H9 (cell line): Measurements from ENCODE around the gene TAOK3. TPM values are rescaled to one million over a fixed set of nuclear protein-coding genes. Genes with fewer than 3 reads are reported as not detected.

Source experiments
- DNase-seq: peaks from one replicate; pipeline ENCODE4 v3.0.0-alpha.2; 2017
- H2AFZ ChIP-seq: one replicate; pipeline ENCODE4 v1.6.1; 2013; ENCODE audit warnings: mild to moderate bottlenecking, low read length, control low read depth, moderate library complexity
- H2AK5ac ChIP-seq: 2 replicates; pipeline ENCODE4 v1.6.1; 2013; ENCODE audit warnings: low read length, control low read depth, mixed read lengths; ENCODE audit not compliant: insufficient read length
- H2BK120ac ChIP-seq: one replicate; pipeline ENCODE4 v1.6.1; 2013; ENCODE audit warnings: low read depth, mild to moderate bottlenecking, low read length, control low read depth, inconsistent platforms; ENCODE audit not compliant: poor library complexity, severe bottlenecking
- H2BK12ac ChIP-seq: 2 replicates; pipeline ENCODE4 v1.6.1; 2013; ENCODE audit warnings: low read length, control low read depth, mixed read lengths, low read depth; ENCODE audit not compliant: insufficient read length
- H2BK15ac ChIP-seq: 2 replicates; pipeline ENCODE4 v1.6.1; 2013; ENCODE audit warnings: low read depth, low read length, control low read depth
- H2BK20ac ChIP-seq: one replicate; pipeline ENCODE4 v1.6.1; 2013; ENCODE audit warnings: low read depth, mild to moderate bottlenecking, low read length, control low read depth, inconsistent platforms; ENCODE audit not compliant: poor library complexity, severe bottlenecking
- H2BK5ac ChIP-seq: 2 replicates; pipeline ENCODE4 v1.6.1; 2013; ENCODE audit warnings: low read length, control low read depth, mixed read lengths; ENCODE audit not compliant: insufficient read length
- H3K14ac ChIP-seq: 2 replicates; pipeline ENCODE4 v1.6.1; 2013; ENCODE audit warnings: low read length, control low read depth; ENCODE audit not compliant: insufficient read depth
- H3K18ac ChIP-seq: 2 replicates; pipeline ENCODE4 v1.6.1; 2013; ENCODE audit warnings: low read depth, mild to moderate bottlenecking, mixed read lengths, low read length, control low read depth; ENCODE audit not compliant: insufficient read length
- H3K23ac ChIP-seq: 2 replicates; pipeline ENCODE4 v1.6.1; 2013; ENCODE audit warnings: low read length, control low read depth, mixed read lengths, low read depth; ENCODE audit not compliant: insufficient read length
- H3K23me2 ChIP-seq: 2 replicates; pipeline ENCODE4 v1.6.1; 2013; ENCODE audit warnings: low read depth, mild to moderate bottlenecking, mixed read lengths, low read length, control low read depth; ENCODE audit not compliant: insufficient read length, poor library complexity, severe bottlenecking
- H3K27ac ChIP-seq: 2 replicates; pipeline ENCODE4 v1.5.1; 2013; ENCODE audit warnings: low read length, control low read depth, mixed read lengths, low read depth; ENCODE audit not compliant: insufficient read length
- H3K27me3 ChIP-seq: 2 replicates; pipeline ENCODE4 v1.6.1; 2013; ENCODE audit warnings: low read length, control low read depth, inconsistent platforms; ENCODE audit not compliant: insufficient read depth
- H3K4ac ChIP-seq: 2 replicates; pipeline ENCODE4 v1.6.1; 2013; ENCODE audit warnings: low read depth, mild to moderate bottlenecking, control low read depth, inconsistent platforms, low read length, moderate library complexity
- H3K4me1 ChIP-seq: 2 replicates; pipeline ENCODE4 v1.6.1; 2013; ENCODE audit warnings: low read length, control low read depth, inconsistent platforms; ENCODE audit not compliant: insufficient read depth
- H3K4me2 ChIP-seq: 2 replicates; pipeline ENCODE4 v1.6.1; 2013; ENCODE audit warnings: low read length, control low read depth, mixed read lengths; ENCODE audit not compliant: insufficient read length, insufficient read depth
- H3K56ac ChIP-seq: 2 replicates; pipeline ENCODE4 v1.6.1; 2013; ENCODE audit warnings: low read depth, mild to moderate bottlenecking, mixed read lengths, low read length, control low read depth; ENCODE audit not compliant: insufficient read length
- H3K79me1 ChIP-seq: 2 replicates; pipeline ENCODE4 v1.6.1; 2013; ENCODE audit warnings: low read depth, mild to moderate bottlenecking, moderate library complexity, low read length, control low read depth, inconsistent platforms; ENCODE audit not compliant: insufficient read depth, poor library complexity, severe bottlenecking
- H3K79me2 ChIP-seq: 2 replicates; pipeline ENCODE4 v1.6.1; 2013; ENCODE audit warnings: low read length, control low read depth, inconsistent platforms; ENCODE audit not compliant: insufficient read depth
- H3K9ac ChIP-seq: 2 replicates; pipeline ENCODE4 v1.6.1; 2013; ENCODE audit warnings: low read length, control low read depth, mixed read lengths; ENCODE audit not compliant: insufficient read length; ENCODE audit errors: extremely low read depth
- H3K9me3 ChIP-seq: one replicate; pipeline ENCODE4 v1.6.1; 2013; ENCODE audit warnings: low read depth, low read length, inconsistent platforms; ENCODE audit not compliant: control insufficient read depth
- H3T11ph ChIP-seq: one replicate; pipeline ENCODE4 v1.6.1; 2013; ENCODE audit warnings: mild to moderate bottlenecking, low read length, control low read depth, inconsistent platforms
- H4K20me1 ChIP-seq: one replicate; pipeline ENCODE4 v1.6.1; 2013; ENCODE audit not compliant: control insufficient read depth, insufficient read length, insufficient read depth
- H4K5ac ChIP-seq: 2 replicates; pipeline ENCODE4 v1.6.1; 2013; ENCODE audit warnings: low read depth, mild to moderate bottlenecking, mixed read lengths, low read length, control low read depth; ENCODE audit not compliant: insufficient read length
- H4K8ac ChIP-seq: replicated peaks from 2 replicates; pipeline ENCODE4 v1.6.1; 2013; ENCODE audit warnings: low read length, control low read depth, mixed read lengths, low read depth; ENCODE audit not compliant: insufficient read length
- H4K91ac ChIP-seq: 2 replicates; pipeline ENCODE4 v1.6.1; 2013; ENCODE audit warnings: low read depth, mild to moderate bottlenecking, moderate library complexity, mixed read lengths, low read length, control low read depth; ENCODE audit not compliant: insufficient read length
- H3K27ac Mint-ChIP-seq, 3 experiments: 2 replicates in 2 of 3; 3 replicates in 1 of 3; pipeline ENCODE4 v1.8.0; 2020 to 2021; ENCODE audit warnings: mixed read lengths in 3 of 3, mild to moderate bottlenecking in 1 of 3, moderate library complexity in 1 of 3
- H3K27me3 Mint-ChIP-seq: 2 replicates; pipeline ENCODE4 v1.8.0; 2021; ENCODE audit warnings: low read depth, mild to moderate bottlenecking, moderate library complexity, mixed read lengths
- H3K36me3 Mint-ChIP-seq, 3 experiments: 2 replicates in 2 of 3; 3 replicates in 1 of 3; pipeline ENCODE4 v1.8.0; 2020 to 2021; ENCODE audit warnings: low read depth in 3 of 3, mixed read lengths in 3 of 3; ENCODE audit not compliant: insufficient read depth in 1 of 3
- H3K4me1 Mint-ChIP-seq, 2 experiments: 2 replicates each; pipeline ENCODE4 v1.8.0; 2020; ENCODE audit warnings: mixed read lengths in 2 of 2
- H3K4me3 Mint-ChIP-seq, 2 experiments: 2 replicates in 1 of 2; 3 replicates in 1 of 2; pipeline ENCODE4 v1.8.0; 2020 to 2021; ENCODE audit warnings: mild to moderate bottlenecking in 2 of 2, mixed read lengths in 2 of 2, moderate library complexity in 1 of 2
- H3K9me3 Mint-ChIP-seq, 2 experiments: 2 replicates in 1 of 2; 3 replicates in 1 of 2; pipeline ENCODE4 v1.8.0; 2020; ENCODE audit warnings: mild to moderate bottlenecking in 2 of 2, mixed read lengths in 2 of 2, moderate library complexity in 1 of 2
- WGBS: extraction: QIAGEN DNeasy Blood & Tissue Kit; methylation state at CpG from one replicate; pipeline ENCODE4 v1.1.7; 2013; ENCODE audit warnings: missing lambda C conversion rate, low lambda C conversion rate, mixed read lengths; ENCODE audit not compliant: insufficient read length; ENCODE audit errors: extremely low coverage; 5-methylcytosine and 5-hydroxymethylcytosine counted together
- long read RNA-seq: library from polyadenylated mRNA; unstranded; transcript quantifications from one replicate; pipeline ENCODE4 v2.0.0, GENCODE V29; 2020
- total RNA-seq: library from RNA; stranded (reverse); gene quantifications from 2 replicates; pipeline ENCODE4 v1.2.1, GENCODE V29; 2021
- TF ChIP-seq, protein P1 (sequence below): fragments of 200-600 bp; sonication (generic); conservative IDR thresholded peaks from 3 replicates; pipeline ENCODE4 v1.8.0; 2021; ENCODE audit warnings: antibody characterized with exemption, mild to moderate bottlenecking

Gene TAOK3
- total RNA-seq = 4.2 and 5.2 TPM in 2 replicates
- long read RNA-seq, full-length matches to known transcripts = 3 of 20 reads
- long read RNA-seq, partial matches to known transcripts = 15 of 20 reads
- long read RNA-seq, other reads (novel, unspliced or antisense) = 2 of 20 reads

DNA sequence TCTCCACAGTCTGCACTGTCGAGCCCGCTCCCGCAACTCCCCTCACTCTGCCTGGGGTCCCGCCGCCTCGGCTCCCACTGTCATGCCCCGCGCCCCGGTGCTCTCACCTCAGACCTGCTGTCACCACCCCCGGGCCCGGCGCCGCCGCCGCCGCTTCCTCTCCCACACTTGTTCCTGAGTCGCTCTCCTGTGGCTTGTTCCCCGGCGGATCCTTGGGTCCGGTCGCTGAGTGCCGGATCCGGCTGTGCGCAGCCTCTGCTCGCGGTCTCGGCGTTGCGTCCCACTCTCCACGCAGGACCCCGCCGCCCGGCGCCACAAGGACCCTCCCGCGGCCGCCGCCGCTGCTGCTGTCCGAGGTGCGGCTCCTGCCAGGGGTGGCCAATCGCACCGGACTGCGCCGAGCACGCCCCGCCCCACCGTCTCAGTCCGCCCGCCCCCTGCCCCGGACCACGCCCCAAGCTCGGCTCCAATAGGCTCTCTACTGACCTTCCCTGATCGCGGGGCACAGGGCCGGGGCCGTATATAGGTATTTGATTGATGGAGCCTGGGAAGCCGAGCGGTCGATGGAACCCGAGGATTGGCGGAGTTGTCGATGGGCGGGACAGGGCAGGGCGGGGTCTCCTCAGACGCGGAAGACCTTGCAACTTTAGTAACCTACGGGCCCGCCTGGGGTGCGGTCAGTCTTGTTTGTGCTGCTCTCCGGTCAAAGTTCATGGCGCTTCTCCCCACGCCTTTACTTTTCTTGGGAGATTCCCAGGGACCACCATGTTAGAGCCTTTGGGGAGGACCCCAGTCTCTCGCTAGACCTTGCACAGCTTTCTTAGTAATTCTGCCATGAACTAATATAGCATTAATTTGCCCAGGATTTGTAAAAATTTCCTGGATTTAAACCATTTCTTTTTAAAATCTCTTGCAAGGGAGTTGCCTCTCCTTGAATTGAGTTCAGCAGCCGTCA is at the start of gene TAOK3:
TSS of gene TAOK3 (minus strand) at position 367 of the 955 bp plus-strand sequence. CDS start 117,340 bp downstream, outside the sequence.
- TF ChIP-seq, protein P1, sequence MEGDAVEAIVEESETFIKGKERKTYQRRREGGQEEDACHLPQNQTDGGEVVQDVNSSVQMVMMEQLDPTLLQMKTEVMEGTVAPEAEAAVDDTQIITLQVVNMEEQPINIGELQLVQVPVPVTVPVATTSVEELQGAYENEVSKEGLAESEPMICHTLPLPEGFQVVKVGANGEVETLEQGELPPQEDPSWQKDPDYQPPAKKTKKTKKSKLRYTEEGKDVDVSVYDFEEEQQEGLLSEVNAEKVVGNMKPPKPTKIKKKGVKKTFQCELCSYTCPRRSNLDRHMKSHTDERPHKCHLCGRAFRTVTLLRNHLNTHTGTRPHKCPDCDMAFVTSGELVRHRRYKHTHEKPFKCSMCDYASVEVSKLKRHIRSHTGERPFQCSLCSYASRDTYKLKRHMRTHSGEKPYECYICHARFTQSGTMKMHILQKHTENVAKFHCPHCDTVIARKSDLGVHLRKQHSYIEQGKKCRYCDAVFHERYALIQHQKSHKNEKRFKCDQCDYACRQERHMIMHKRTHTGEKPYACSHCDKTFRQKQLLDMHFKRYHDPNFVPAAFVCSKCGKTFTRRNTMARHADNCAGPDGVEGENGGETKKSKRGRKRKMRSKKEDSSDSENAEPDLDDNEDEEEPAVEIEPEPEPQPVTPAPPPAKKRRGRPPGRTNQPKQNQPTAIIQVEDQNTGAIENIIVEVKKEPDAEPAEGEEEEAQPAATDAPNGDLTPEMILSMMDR = no peak
- H2BK120ac ChIP-seq = no peak within 1 kb of the TSS
- H3K4me2 ChIP-seq = peak within 1 kb of the TSS; percentile 58
- no peak within 1 kb of the TSS for H3K56ac ChIP-seq
- H3K4me1 ChIP-seq = peaks cover 3% of the 10 kb centered on the region; the same call in 1 of the 2 replicates
- no peak within 1 kb of the TSS for H4K8ac ChIP-seq
- no peaks in the 10 kb centered on the region for H4K20me1 ChIP-seq
- no peak within 1 kb of the TSS for H3T11ph ChIP-seq
- Mint-ChIP-seq H3K4me1 (peaks cover 35 to 38% of the 10 kb centered on the region in 2 experiments), H3K27ac (peak within 1 kb of the TSS; percentile 13 to 94 (median 91); a peak in 5 of 7 replicates), H3K27me3 (peaks cover 29% of the 10 kb centered on the region), H3K9me3 (no peaks in the 10 kb centered on the region), H3K36me3 (no peaks in the 10 kb centered on the region; a peak in 1 of 7 replicates), H3K4me3 (peak within 1 kb of the TSS; percentile 86 to 97)
- no peak within 1 kb of the TSS for H3K14ac ChIP-seq
- no peak within 1 kb of the TSS for H2BK12ac ChIP-seq
- no peak within 1 kb of the TSS for H2BK15ac ChIP-seq
- H3K27ac ChIP-seq = no peak within 1 kb of the TSS
- H2BK5ac ChIP-seq = no peak within 1 kb of the TSS
- no peak within 1 kb of the TSS for H3K4ac ChIP-seq
- H3K79me2 ChIP-seq = peaks cover 5% of the 10 kb centered on the region; the same call in 1 of the 2 replicates
- peak within 1 kb of the TSS; percentile 43 for H3K9ac ChIP-seq
- peaks cover 2% of the 10 kb centered on the region for H3K79me1 ChIP-seq
- no peak within 1 kb of the TSS for H3K23ac ChIP-seq
- H4K5ac ChIP-seq = no peak within 1 kb of the TSS
- H2AK5ac ChIP-seq = no peak within 1 kb of the TSS
- WGBS = no CpG with 5 or more reads among the region's 75 CpGs
- no peaks in the 10 kb centered on the region for H3K27me3 ChIP-seq
- no peak within 1 kb of the TSS for H2AFZ ChIP-seq
- no peak within 1 kb of the TSS for H3K18ac ChIP-seq
- no peak within 1 kb of the TSS for H4K91ac ChIP-seq
- H3K9me3 ChIP-seq = no peaks in the 10 kb centered on the region
- H2BK20ac ChIP-seq = no peak within 1 kb of the TSS
- H3K23me2 ChIP-seq = peaks cover 37% of the 10 kb centered on the region
- peak; percentile 100 for DNase-seq
